Testis (tissue), 3 donors: Measurements from ENCODE around the gene SH2D5. TPM values are rescaled to one million over a fixed set of nuclear protein-coding genes. Genes with fewer than 3 reads are reported as not detected.

Experiments
- DNase-seq: peaks from one replicate; pipeline ENCODE4 v3.0.0-alpha.2; 2019
- H3K27ac ChIP-seq, 2 donors: fragments of 200-600 bp; sonication (generic); one replicate each; pipeline ENCODE4 v1.5.1; 2019
- H3K27me3 ChIP-seq: fragments of 200-600 bp; sonication (generic); one replicate; pipeline ENCODE4 v1.5.1; 2019
- H3K36me3 ChIP-seq: fragments of 200-600 bp; sonication (generic); one replicate; pipeline ENCODE4 v1.5.1; 2017; ENCODE audit warnings: low read depth; ENCODE audit errors: missing control alignments
- H3K4me1 ChIP-seq: fragments of 200-600 bp; sonication (generic); one replicate; pipeline ENCODE4 v1.5.1; 2019
- H3K4me3 ChIP-seq, 2 donors: fragments of 200-600 bp; sonication (generic); one replicate each; pipeline ENCODE4 v1.5.1; 2017 to 2019
- H3K9me3 ChIP-seq: fragments of 200-600 bp; sonication (generic); one replicate; pipeline ENCODE4 v1.5.1; 2017
- POLR2A ChIP-seq: fragments of 450-650 bp; IDR thresholded peaks from one replicate; pipeline ENCODE4 v1.6.1; 2017; ENCODE audit warnings: antibody characterized with exemption, mild to moderate bottlenecking, moderate library complexity
- WGBS, 2 donors: methylation state at CpG; one replicate each; pipeline ENCODE4 v1.1.5; 2018; 5-methylcytosine and 5-hydroxymethylcytosine counted together
- intact Hi-C: fragments of 100-400 bp; cut with DNase I; formaldehyde crosslinking; loops from one replicate; pipeline ENCODE4 v1.15.1; 2023; ENCODE audit warnings: low total_unique reads
- polyA plus RNA-seq: library from polyadenylated mRNA; stranded (reverse); fragments of 350-450 nt; fragmentation: Illumina TruSeq; extraction: RNeasy Lipid Tissue Mini Kit (QIAGEN cat#74804); gene quantifications from one replicate; pipeline ENCODE4 v1.2.3, GENCODE V29; 2014; ENCODE audit warnings: low read depth, low replicate concordance; ENCODE audit not compliant: insufficient read depth
- total RNA-seq, 2 donors: library from RNA; depleted of rRNA; stranded (reverse); fragments of >200 nt; gene quantifications; one replicate each; pipeline ENCODE4 v1.2.3, GENCODE V29; 2016
- TF ChIP-seq, protein P1 (sequence below), 3 experiments: fragments of 450-650 bp in 2 of 3; fragments of 200-600 bp in 1 of 3; sonication (generic) in 1 of 3; IDR thresholded peaks; one replicate each; pipeline ENCODE4 v1.5.1; 2016 to 2019; ENCODE audit warnings: antibody characterized with exemption in 3 of 3, mild to moderate bottlenecking in 2 of 3, moderate library complexity in 1 of 3

SH2D5 gene
- total and polyA plus RNA-seq, 3 donors from 2014 or later, result 4.2 to 5.8 (median 5.1) TPM

DNA sequence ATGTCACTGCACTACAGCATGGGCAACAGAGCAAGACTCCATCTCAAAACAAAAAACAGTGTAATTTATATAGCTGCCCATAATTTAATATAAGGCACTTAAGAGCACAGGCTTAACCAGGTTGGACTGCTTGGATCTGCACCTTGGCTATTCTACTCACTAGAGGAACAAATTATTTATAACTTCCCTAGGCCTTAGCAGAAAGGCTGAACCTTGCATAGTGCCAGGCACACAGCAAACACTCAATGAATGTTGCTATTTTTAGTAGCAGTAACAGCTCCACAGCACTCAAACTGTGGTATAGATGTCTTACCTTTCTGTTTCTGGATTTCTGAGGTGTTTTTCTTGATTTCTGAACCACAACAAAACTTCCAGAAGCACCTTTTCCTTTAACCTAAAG is 34.8 kb upstream of the SH2D5 start:
- H3K4me1 ChIP-seq, result no peaks in the 10 kb centered on the region
- no peak for DNase-seq
- H3K9me3 ChIP-seq, result no peaks in the 10 kb centered on the region
- H3K27me3 ChIP-seq, result no peaks in the 10 kb centered on the region
- H3K4me3 ChIP-seq, result no peak overlapping the region
- H3K27ac ChIP-seq, result no peak overlapping the region
- intact Hi-C loops, result no loop called here
- no peak for TF ChIP-seq POLR2A
- TF ChIP-seq, protein P1, sequence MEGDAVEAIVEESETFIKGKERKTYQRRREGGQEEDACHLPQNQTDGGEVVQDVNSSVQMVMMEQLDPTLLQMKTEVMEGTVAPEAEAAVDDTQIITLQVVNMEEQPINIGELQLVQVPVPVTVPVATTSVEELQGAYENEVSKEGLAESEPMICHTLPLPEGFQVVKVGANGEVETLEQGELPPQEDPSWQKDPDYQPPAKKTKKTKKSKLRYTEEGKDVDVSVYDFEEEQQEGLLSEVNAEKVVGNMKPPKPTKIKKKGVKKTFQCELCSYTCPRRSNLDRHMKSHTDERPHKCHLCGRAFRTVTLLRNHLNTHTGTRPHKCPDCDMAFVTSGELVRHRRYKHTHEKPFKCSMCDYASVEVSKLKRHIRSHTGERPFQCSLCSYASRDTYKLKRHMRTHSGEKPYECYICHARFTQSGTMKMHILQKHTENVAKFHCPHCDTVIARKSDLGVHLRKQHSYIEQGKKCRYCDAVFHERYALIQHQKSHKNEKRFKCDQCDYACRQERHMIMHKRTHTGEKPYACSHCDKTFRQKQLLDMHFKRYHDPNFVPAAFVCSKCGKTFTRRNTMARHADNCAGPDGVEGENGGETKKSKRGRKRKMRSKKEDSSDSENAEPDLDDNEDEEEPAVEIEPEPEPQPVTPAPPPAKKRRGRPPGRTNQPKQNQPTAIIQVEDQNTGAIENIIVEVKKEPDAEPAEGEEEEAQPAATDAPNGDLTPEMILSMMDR (IDR thresholded peaks at IDR 0.05), result no peak
- H3K36me3 ChIP-seq, result no peaks in the 10 kb centered on the region

DNA sequence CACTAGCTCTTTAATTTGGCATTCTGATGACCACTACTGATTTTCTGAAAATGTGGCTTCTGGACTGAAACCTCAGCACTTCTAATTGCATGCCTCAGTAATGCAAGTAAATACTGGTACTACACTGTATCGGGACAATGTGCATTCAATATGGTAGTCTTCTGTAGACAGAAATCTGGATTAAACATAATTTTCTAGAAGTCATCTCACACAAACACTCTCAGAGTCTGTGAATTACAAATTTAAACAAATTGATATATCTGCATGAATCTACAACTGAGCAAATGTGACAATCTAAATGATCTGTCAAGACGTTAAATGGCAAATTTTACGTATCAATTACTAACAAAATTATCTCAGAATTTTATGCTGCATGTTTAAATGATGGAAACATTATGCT is 30.9 kb upstream of the SH2D5 start:
- H3K36me3 ChIP-seq, result peaks cover 5% of the 10 kb centered on the region

DNA sequence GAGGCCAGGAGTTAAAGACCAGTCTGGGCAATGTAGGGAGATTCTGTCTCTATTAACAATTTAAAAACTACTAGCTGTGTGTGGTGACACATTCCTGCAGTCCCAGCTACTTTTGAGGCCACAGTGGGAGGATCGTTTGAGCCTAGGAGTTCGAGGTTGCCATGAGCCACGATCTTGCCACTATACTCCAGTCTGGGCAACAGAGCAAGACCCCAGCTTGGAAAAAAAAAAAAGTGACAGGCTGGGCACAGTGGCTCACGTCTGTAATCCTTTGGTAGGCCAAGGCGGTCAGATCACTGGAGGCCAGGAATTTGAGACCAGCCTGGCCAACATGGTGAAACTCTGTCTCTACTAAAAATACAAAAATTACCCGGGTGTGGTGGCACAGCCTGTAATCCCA is 27.8 kb upstream of the SH2D5 start:
- peaks cover 5% of the 10 kb centered on the region for H3K36me3 ChIP-seq

More for the DNA sequence above, 30.9 kb upstream of the SH2D5 start:
- Histone ChIP-seq H3K4me3 (no peak overlapping the region), H3K27ac (no peak overlapping the region), H3K9me3 (no peaks in the 10 kb centered on the region), H3K4me1 (no peaks in the 10 kb centered on the region), H3K27me3 (no peaks in the 10 kb centered on the region)
- WGBS, 2 donors, result 94% methylated on average over 3 of the region's 3 CpGs
- intact Hi-C loops, result no loop called here
- TF ChIP-seq, protein P1 (IDR thresholded peaks at IDR 0.05), result no peak
- no peak for TF ChIP-seq POLR2A
- DNase-seq, result no peak

DNA sequence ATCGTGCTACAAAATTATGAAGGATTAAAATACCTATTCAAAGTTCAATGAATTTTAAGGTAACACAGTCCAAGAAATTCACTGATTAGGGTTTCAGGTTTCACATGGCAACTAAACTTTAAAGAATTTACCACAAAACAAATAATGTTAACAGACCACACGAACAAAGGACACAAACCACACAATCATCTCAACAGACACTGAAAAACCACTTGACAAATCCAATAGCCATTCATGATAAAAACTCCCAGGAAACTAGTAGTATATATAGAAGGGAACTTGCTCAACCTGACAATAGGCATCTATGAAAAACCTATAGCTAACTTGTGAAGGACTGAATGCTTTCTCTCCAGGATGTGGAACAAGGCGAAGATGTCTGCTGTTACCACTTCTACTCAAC is 21.1 kb upstream of the SH2D5 start:
- no peaks in the 10 kb centered on the region for H3K9me3 ChIP-seq
- H3K4me1 ChIP-seq, result no peaks in the 10 kb centered on the region
- peaks cover under 1% of the 10 kb centered on the region for H3K36me3 ChIP-seq
- no peaks in the 10 kb centered on the region for H3K27me3 ChIP-seq
- no peak overlapping the region for H3K4me3 ChIP-seq
- 92 to 93% methylated on average over 3 of the region's 3 CpGs for WGBS, 2 donors
- TF ChIP-seq, protein P1 (IDR thresholded peaks at IDR 0.05), result no peak
- TF ChIP-seq POLR2A, result no peak
- no peak overlapping the region for H3K27ac ChIP-seq
- intact Hi-C loops, result no loop called here
- no peak for DNase-seq

More for the DNA sequence above, 27.8 kb upstream of the SH2D5 start:
- intact Hi-C loops, result no loop called here
- DNase-seq, result no peak
- TF ChIP-seq POLR2A, result no peak
- TF ChIP-seq, protein P1 (IDR thresholded peaks at IDR 0.05), result no peak
- no peaks in the 10 kb centered on the region for H3K27me3 ChIP-seq
- no peak overlapping the region for H3K4me3 ChIP-seq
- H3K27ac ChIP-seq, result no peak overlapping the region
- WGBS, 2 donors, result 95 to 96% methylated on average over 6 of the region's 6 CpGs
- H3K9me3 ChIP-seq, result no peaks in the 10 kb centered on the region
- H3K4me1 ChIP-seq, result no peaks in the 10 kb centered on the region

DNA sequence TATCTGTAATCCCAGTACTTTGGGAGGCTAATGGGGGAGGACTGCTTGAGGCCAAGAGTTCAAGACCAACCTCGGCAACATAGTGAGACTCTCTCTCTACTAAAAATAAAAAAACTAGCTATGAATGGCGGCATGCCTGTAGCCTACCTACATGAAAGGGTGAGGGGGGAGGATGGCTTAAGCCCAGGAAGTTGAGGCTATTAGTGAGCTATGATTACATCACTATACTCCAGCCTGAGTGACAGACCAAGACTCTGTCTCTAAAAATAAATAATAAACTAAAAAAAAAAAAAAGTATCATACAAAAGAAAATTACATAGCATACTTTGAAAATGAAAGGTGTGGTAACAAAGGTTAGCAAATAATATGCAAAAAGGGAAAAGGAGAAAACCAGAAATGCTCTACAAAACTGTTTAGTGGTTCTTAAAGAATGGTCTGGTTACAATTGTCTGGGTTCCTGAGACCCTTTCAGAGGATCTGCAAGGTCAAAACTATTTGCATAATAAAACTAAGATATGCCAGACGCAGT is 19.0 kb upstream of the SH2D5 start:
- H3K36me3 ChIP-seq, result no peaks in the 10 kb centered on the region
- no peaks in the 10 kb centered on the region for H3K9me3 ChIP-seq
- no peaks in the 10 kb centered on the region for H3K4me1 ChIP-seq
- no peak overlapping the region for H3K27ac ChIP-seq
- 78 to 79% methylated on average over 3 of the region's 3 CpGs for WGBS, 2 donors
- TF ChIP-seq, protein P1 (IDR thresholded peaks at IDR 0.05), result no peak
- TF ChIP-seq POLR2A, result no peak
- intact Hi-C loops, result no loop called here
- H3K27me3 ChIP-seq, result no peaks in the 10 kb centered on the region
- DNase-seq, result no peak
- no peak overlapping the region for H3K4me3 ChIP-seq
